Activated CD8-positive, alpha-beta memory T cell treated with anti-CD3 and anti-CD28 coated beads for 4 hours (primary cell): ENCODE results near the gene PINK1.
"Not testable (repeated sequence)": the region's sequence is repeated elsewhere in the genome, so short reads cannot be mapped to it uniquely, and the experiment has no call there.

Experiments used
- DNase-seq, 2 donors: peaks; one replicate each; pipeline ENCODE4 v3.0.0-alpha.2; 2020; ENCODE audit warnings: low read depth in 2 of 2

PINK1 gene

DNA sequence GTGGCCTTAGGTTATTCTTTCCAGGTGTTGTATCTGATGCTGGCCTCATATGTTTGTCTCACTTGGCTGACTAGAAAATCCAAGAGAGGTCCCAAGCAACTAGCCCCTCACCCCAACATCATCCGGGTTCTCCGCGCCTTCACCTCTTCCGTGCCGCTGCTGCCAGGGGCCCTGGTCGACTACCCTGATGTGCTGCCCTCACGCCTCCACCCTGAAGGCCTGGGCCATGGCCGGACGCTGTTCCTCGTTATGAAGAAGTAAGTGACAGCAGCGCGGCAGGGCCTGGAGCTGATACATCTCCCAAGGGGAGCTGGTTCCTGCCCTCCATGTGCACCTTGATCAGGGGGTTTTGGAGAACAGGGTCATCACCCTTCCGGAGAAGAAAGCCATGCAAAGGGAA, 11.2 kb downstream of the PINK1 start:
- DNase-seq, result no peak

DNA sequence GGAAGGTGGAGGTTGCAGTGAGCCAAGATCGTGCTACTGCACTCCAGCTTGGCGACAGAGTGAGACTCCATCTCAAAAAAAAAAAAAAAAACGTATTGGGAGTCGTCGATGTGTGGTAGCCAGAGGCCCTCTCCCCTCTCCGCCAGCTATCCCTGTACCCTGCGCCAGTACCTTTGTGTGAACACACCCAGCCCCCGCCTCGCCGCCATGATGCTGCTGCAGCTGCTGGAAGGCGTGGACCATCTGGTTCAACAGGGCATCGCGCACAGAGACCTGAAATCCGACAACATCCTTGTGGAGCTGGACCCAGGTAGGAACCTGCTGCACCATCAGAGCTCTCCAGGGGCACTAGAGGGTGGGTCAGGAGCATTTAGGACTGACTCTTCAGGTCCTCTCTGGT, 12.2 kb downstream of the PINK1 start:
- DNase-seq, result no peak

- no peak for DNase-seq
Observed at GRCh38 chr1:20648438-20648837, 15.2 kb downstream of the PINK1 start.

DNA sequence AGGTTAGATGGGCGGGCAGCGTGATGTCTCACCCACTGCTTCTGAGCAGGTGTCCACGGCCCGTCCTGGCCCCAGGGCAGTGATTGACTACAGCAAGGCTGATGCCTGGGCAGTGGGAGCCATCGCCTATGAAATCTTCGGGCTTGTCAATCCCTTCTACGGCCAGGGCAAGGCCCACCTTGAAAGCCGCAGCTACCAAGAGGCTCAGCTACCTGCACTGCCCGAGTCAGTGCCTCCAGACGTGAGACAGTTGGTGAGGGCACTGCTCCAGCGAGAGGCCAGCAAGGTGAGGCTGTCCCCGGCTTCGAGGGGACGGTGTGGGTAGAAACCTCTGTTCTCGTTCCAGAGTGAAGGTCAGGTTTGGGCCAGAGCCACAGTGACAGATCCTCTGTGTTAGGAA, 15.7 kb downstream of the PINK1 start:
- no peak for DNase-seq

GRCh38 chr1:20652300-20652699, 19.0 kb downstream of the PINK1 start:
- no peak for DNase-seq

- DNase-seq, result no peak
Observed at GRCh38 chr1:20654104-20654690, 20.9 kb downstream of the PINK1 start.

GRCh38 chr1:20657024-20657423, 23.8 kb downstream of the PINK1 start:
- no peak for DNase-seq

- DNase-seq, result no peak
Observed at GRCh38 chr1:20658166-20658915, 25.1 kb downstream of the PINK1 start.

DNA sequence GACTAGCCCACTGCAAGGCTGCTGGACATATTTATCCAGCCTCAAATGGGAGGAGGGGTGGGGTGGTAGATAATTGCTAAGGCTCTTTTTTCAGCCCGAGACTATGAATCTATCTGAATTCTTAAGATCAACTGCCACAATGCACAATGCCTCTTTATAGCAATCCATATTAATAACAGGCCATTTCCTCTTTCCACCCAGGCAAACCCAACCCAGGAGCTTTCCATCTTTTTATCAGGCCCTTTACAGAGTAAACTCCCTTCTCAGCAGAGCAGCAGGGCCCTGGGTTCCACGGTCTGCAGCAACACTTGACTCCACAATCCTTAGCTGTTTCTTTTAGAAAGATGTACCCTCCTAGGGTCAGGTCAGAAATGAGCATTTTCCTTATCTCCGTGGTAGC, 27.1 kb downstream of the PINK1 start:
- no peak for DNase-seq

GRCh38 chr1:20660847-20661206, 27.6 kb downstream of the PINK1 start:
- DNase-seq, result no peak

GRCh38 chr1:20661207-20662109, 28.2 kb downstream of the PINK1 start, which contains the start of gene DDOST:
DDOST (minus strand) TSS chr1:20661369; CDS start chr1:20661350, 19 bp downstream.
- DNase-seq, result peak; percentile 87 to 91

- no peak for DNase-seq
Observed at GRCh38 chr1:20662110-20662475, 28.8 kb downstream of the PINK1 start.

DNA sequence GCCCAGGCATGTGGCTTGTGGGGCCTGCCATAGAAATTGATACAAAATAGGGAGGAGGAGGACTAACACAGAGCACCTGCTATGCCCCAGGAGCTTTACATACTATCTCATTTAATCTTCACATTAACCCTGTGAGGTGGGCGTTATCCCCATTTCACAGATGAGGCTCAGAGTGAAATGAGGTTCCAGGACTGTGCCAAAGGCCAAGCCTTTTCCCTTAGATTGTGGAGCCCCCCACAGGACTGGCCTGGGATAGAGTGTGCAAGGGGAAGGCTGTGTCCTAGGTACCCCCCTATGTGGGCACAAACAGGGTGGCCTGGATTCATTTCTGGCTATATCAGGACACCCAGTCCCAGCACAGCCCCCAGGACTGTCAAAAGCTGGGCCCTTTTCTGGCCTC, 30.1 kb downstream of the PINK1 start:
- no peak for DNase-seq

DNA sequence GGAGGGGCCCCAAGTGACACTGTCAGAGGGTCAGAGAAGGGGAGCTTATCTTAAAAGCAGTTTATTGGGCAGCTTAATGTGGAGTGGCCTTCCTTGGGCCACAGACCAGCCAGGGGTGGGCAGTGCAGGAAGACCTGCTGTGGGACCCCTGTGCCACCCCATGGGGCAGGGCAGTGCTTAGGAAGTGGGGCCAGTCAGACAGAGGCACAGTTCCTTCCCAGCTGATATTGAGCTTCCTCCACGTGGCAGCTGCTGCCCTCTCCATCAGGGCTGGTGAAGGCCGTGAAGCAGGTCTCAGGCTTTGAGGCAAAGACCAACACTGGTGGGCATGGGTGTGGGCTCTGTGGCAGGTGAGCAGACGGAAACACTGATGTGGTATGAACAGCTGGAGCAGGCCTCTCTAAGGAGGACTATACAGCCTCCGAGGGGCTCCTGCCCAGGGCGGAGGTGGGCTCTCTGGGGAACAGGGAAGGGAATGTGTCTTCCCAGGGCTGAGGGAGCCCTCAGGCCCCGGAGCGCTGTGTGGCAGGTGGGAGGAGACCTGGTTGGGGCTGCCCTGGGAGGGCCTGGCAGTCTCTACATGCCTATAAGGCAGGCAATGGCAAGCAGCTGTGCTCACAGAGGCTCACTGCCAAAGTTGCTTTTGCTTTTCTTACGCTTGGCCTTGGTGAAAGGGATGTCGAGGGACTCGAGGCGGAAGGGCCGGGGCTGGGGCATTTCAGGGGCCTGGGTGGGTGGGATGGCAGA, 30.9 kb downstream of the PINK1 start:
- DNase-seq, result no peak

DNA sequence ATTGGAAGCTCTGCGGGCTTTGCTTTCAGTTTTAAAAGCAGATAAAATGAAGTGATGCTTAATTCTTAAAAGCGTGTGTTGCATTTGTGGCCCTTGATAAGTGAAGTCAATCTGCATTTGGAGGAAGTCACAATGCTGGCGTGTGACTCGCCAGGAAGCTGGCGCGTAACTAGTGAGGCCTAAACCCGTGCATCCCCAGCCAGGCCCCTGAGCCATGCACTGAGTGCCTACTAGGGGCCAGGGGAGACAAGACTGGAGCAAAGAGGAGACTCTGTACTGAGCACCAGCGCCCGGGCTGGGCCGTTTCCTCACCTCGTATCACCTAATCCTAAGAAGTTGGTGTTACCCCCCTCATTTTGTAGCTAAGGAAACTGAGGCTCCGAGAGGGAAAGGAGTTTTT, 32.5 kb downstream of the PINK1 start:
- no peak for DNase-seq

- no peak for DNase-seq
Observed at GRCh38 chr1:20666146-20666545, 32.9 kb downstream of the PINK1 start.

DNA sequence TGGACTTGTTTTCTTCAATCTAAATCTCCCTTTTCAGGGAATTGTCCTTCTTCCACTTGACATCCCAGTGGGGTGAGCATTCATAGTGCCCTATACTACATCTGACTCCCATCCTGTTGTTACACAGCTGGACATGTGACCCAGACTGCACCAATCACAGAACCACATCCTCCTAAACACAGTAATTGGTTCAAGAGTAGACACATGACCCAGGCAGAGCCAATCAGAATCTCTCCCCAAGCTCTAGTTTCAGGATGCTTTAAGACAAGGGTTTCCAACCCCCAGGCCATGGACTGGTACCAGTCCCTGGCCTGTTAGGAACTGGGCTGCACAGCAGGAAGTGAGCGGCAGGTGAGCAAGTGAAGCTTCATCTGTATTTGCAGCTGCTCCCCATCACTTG, 33.5 kb downstream of the PINK1 start:
- no peak for DNase-seq

DNA sequence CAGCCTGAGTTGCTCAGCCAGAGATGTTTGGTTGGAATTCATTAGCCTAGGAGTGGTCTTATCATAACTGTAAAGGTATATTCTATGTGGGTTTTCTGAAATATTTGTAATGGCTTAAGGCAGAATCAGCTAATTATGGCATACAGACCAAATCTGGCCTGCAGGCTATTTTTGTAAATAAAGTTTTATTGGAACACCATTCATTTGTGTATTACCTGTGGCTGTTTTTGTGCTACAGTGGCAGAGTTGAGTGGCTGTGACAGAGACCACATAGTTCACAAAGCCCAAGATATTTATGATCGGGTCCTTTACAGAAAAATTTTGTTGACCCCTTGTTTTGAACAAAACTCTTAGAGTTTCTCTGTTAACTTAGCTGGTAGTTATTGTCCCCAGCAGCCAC, 35.3 kb downstream of the PINK1 start:
- DNase-seq, result no peak

DNA sequence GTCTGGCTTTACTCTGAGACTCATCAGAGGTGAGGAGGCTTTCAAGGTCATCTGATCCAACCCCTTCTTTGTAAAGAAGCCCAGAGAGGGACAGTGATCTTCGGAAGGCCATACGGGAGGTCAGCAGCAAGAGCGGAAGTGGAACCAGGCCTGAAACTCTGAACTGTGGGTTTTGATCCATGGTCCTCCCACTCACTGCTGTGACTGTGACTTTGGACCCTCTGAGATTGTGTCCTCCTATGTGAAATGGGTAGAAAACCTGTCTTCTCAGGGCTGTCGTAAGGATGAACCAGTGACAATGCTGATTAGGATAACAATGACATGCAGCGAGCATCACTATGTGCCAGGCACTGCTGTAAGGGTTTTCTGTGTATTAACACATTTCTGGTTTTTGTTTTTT, 37.7 kb downstream of the PINK1 start:
- DNase-seq, result no peak

DNA sequence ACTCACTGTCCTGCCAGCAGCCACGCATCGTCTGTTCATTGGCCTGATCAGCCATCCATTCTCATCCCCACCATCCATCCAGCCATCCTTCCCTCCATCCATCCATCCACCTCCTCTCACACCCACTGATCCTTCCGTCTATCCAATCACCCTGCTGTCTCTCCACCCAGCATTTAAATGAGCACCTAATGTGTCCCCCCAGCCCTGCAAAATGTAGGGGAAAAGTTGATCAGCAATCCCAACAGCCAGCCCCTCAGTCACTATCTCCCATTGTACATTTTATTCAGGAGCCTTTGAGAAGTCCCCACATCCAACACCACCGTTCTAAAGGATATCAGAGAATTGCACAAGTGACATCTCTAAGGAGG, 39.0 kb downstream of the PINK1 start:
- no peak for DNase-seq

DNA sequence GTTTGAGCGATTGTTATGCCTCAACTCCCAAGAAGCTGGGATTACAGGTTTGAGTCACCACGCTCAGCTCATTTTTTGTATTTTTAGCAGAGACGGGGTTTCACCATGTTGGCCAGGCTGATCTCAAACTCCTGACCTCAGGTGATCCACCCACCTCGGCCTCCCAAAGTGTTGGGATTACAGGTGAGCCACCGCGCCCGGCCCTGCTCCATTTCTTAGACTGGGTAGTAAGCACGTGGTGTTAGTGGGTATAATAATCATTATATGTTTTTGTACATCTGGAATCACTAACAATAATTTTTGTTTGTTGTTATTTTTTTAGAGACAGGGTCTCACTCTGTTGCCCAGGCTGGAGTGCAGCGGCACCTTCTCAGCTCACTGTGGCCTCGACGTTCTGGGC, 40.4 kb downstream of the PINK1 start:
- not testable (repeated sequence) for DNase-seq

DNA sequence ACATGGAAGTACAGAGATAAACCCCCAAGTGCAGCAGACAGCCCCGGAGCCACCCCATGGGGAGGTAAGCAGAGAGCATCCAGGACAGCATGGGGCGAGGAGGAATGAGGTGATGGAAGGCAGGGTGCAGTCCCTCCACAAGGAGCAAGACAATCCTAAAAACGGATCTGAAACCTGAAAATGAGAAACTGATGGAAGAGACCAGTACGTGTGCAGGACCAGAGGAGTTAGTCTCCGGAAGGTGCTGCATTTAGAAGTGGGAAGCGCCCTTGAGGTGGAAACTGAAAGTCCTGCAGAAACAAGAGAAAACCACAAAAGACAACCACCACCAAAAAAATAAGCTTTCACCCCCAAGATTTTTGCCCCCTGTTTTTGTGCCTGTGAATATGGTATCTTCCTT, 45.3 kb downstream of the PINK1 start:
- DNase-seq, result no peak
